K562 (cell line): ENCODE results near the gene COPA. TPM values are rescaled to one million over a fixed set of nuclear protein-coding genes. Genes with fewer than 3 reads are reported as not detected.

ENCODE experiments used
- DPF2 ChIP-seq: fragments of 450-650 bp; IDR thresholded peaks from 2 replicates; pipeline ENCODE4 v1.6.1; 2016
- FOXP1 ChIP-seq: sonication (generic); formaldehyde crosslinking; IDR thresholded peaks from 2 replicates; pipeline ENCODE4 v1.8.0; 2022; ENCODE audit warnings: mild to moderate bottlenecking, missing genetic modification reagents
- GTF2F1 ChIP-seq: IDR thresholded peaks from 2 replicates; pipeline ENCODE4 v1.6.1; 2011; ENCODE audit warnings: low read depth, low read length, improper control_type of control experiment
- HDAC2 ChIP-seq: fragments of 450-650 bp; IDR thresholded peaks from 2 replicates; pipeline ENCODE4 v1.6.1; 2016; ENCODE audit warnings: mild to moderate bottlenecking
- HDAC8 ChIP-seq: fragments of 450-650 bp; IDR thresholded peaks from 2 replicates; pipeline ENCODE4 v1.6.1; 2016; ENCODE audit warnings: mild to moderate bottlenecking, missing genetic modification characterization, moderate library complexity, missing compliant biosample characterization
- MAFG ChIP-seq: fragments of 450-650 bp; conservative IDR thresholded peaks from 2 replicates; pipeline ENCODE4 v1.6.1; 2016; ENCODE audit warnings: missing genetic modification characterization, missing compliant biosample characterization
- NFIX ChIP-seq: fragments of 250-450 bp; sonication (Bioruptor Pico); IDR thresholded peaks from 2 replicates; pipeline ENCODE4 v1.4.0; 2020; ENCODE audit warnings: low read depth, mild to moderate bottlenecking, moderate library complexity
- POLR2AphosphoS2 ChIP-seq: IDR thresholded peaks from 2 replicates; pipeline ENCODE4 v1.6.1; 2012; ENCODE audit warnings: low read length, improper control_type of control experiment
- RBM39 ChIP-seq: fragments of 200-400 bp; formaldehyde crosslinking; optimal IDR thresholded peaks from 2 replicates; pipeline ENCODE3; 2018; ENCODE audit warnings: low read depth, low read length
- SMARCA5 ChIP-seq: fragments of 450-650 bp; IDR thresholded peaks from 2 replicates; pipeline ENCODE4 v1.6.1; 2016
- SRSF1 ChIP-seq: fragments of 200-400 bp; formaldehyde crosslinking; IDR thresholded peaks from 2 replicates; pipeline ENCODE4 v1.6.1; 2017; ENCODE audit warnings: mild to moderate bottlenecking, low read depth, low read length, moderate library complexity
- TBL1XR1 ChIP-seq, 2 experiments: IDR thresholded peaks; 2 replicates each; pipeline ENCODE4 v1.6.1; 2012; ENCODE audit warnings: improper control_type of control experiment in 2 of 2, low read length in 2 of 2, mild to moderate bottlenecking in 1 of 2
- ZNF124 ChIP-seq: sonication (generic); formaldehyde crosslinking; IDR thresholded peaks from 2 replicates; pipeline ENCODE4 v1.8.1; 2022; ENCODE audit warnings: missing genetic modification reagents
- ZNF436 ChIP-seq: fragments of 250-450, 450-650 bp; sonication (Bioruptor Pico); formaldehyde crosslinking; IDR thresholded peaks from 2 replicates; pipeline ENCODE4 v1.7.0; 2020; ENCODE audit warnings: mild to moderate bottlenecking
- polyA plus RNA-seq, 8 experiments: library from polyadenylated mRNA; depleted of rRNA in 4 of 8; stranded (reverse) in 5 of 8; unstranded in 3 of 8; fragments of >200 nt; fragmentation: Nextera tagmentation in 2 of 8; fragmentation: Illumina TruSeq in 1 of 8; extraction: Ambion mirVana in 2 of 8; extraction: Trizol in 1 of 8; gene quantifications; 2 replicates each; pipeline versions ENCODE4 v1.2.1 to v1.2.3, GENCODE V29; 2011 to 2014; ENCODE audit warnings: inconsistent platforms in 1 of 8, missing spikeins in 1 of 8
- total RNA-seq, 7 experiments: library from RNA; depleted of rRNA in 6 of 7; stranded (reverse); fragments of >200 nt in 6 of 7; fragmentation: Illumina TruSeq in 2 of 7; extraction: Trizol in 2 of 7; gene quantifications; 2 replicates each; pipeline versions ENCODE4 v1.2.1 to v1.2.3, GENCODE V29; 2011 to 2021; ENCODE audit warnings: low replicate concordance in 1 of 7
- TF ChIP-seq, protein P1 (sequence below), 2 experiments: fragments of 450-650 bp; IDR thresholded peaks; 2 replicates each; pipeline ENCODE4 v1.6.1; 2016
- TF ChIP-seq, protein P2 (sequence below): fragments of 250-450 bp; sonication (Bioruptor Pico); IDR thresholded peaks from 2 replicates; pipeline ENCODE4 v1.8.0; 2021; ENCODE audit warnings: mild to moderate bottlenecking, moderate library complexity
- TF ChIP-seq, protein P3 (sequence below): IDR thresholded peaks from 3 replicates; pipeline ENCODE4 v1.6.1; 2011; ENCODE audit warnings: borderline replicate concordance, mild to moderate bottlenecking, moderate library complexity; ENCODE audit not compliant: insufficient read length; ENCODE audit errors: extremely low read depth
- TF ChIP-seq, protein P4 (sequence below): IDR thresholded peaks from 2 replicates; pipeline ENCODE4 v1.6.1; 2014; ENCODE audit warnings: antibody characterized with exemption
- TF ChIP-seq, protein P5 (sequence below): IDR thresholded peaks from 2 replicates; pipeline ENCODE4 v1.6.1; 2011; ENCODE audit warnings: borderline replicate concordance, low read depth, mild to moderate bottlenecking, moderate library complexity, low read length; ENCODE audit not compliant: insufficient read depth, poor library complexity, severe bottlenecking

Gene COPA
- total and polyA plus RNA-seq, 9 of the 15 experiments (the other 6 are each of a cell fraction or from before 2014, with no cell fraction given) = 49.8 to 222 (median 110) TPM

DNA sequence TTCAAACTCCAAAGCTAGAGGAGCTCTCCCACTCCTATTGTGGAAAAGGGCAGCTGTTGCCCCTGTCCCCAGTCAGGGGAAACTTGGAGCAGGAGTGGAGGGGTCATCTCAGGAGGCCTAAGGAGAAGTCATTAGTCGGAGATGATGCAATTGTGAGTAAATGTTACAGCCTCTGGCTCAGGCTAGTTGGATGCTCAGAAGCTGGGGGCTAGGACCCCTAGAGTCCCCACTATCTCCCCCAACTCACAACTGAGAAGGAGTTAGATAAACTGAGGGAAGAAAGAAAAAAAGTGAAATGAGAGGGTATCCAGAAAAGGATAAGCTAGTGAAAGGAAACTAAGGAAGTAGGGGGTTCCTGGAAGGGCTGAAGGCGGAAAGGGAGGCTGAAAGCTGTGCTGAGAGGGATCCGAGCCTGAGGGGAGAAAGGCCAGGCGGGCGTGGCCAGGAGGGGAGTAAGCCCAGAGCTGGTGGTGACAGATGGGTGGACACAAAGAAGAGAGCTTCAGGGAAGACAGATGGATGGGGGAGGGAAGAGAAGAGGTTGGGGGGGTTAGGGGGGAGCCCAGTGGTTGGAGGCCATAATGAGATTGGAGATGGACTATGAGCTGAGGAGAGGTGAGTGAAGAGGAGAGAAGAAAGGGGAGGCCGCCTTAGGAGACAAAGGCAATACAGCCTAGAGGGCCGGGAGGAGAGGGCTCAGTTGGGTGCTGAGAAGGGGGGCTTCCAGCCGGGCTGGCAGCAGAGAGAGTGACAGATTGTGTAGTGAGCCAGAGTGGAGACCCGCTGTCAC, 19.3 kb upstream of the COPA start (continued):
- TF ChIP-seq MAFG (tag) = no peak
- TF ChIP-seq, protein P1, sequence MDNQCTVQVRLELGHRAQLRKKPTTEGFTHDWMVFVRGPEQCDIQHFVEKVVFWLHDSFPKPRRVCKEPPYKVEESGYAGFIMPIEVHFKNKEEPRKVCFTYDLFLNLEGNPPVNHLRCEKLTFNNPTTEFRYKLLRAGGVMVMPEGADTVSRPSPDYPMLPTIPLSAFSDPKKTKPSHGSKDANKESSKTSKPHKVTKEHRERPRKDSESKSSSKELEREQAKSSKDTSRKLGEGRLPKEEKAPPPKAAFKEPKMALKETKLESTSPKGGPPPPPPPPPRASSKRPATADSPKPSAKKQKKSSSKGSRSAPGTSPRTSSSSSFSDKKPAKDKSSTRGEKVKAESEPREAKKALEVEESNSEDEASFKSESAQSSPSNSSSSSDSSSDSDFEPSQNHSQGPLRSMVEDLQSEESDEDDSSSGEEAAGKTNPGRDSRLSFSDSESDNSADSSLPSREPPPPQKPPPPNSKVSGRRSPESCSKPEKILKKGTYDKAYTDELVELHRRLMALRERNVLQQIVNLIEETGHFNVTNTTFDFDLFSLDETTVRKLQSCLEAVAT (IDR thresholded peaks at IDR 0.05) = peak in 1 of 2 experiments; percentile 39; a peak in 1 of 4 replicates
- TF ChIP-seq SMARCA5 = no peak
- no peak for TF ChIP-seq RBM39
- TF ChIP-seq, protein P2, sequence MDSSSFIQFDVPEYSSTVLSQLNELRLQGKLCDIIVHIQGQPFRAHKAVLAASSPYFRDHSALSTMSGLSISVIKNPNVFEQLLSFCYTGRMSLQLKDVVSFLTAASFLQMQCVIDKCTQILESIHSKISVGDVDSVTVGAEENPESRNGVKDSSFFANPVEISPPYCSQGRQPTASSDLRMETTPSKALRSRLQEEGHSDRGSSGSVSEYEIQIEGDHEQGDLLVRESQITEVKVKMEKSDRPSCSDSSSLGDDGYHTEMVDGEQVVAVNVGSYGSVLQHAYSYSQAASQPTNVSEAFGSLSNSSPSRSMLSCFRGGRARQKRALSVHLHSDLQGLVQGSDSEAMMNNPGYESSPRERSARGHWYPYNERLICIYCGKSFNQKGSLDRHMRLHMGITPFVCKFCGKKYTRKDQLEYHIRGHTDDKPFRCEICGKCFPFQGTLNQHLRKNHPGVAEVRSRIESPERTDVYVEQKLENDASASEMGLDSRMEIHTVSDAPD (CRISPR knock-in tag) = no peak
- peak; percentile 86; the same call in 1 of the 2 replicates for TF ChIP-seq HDAC2
- TF ChIP-seq HDAC8 (tag) = no peak; the same call in 1 of the 2 replicates
- 0 out of 4 replicates have a peak, but pooled peaks of 1 of the 2 experiments have one; percentile 28 for TF ChIP-seq TBL1XR1 (IDR thresholded peaks at IDR 0.05; ENCODE audit: low read length in 2 of 2)
- TF ChIP-seq, protein P3, sequence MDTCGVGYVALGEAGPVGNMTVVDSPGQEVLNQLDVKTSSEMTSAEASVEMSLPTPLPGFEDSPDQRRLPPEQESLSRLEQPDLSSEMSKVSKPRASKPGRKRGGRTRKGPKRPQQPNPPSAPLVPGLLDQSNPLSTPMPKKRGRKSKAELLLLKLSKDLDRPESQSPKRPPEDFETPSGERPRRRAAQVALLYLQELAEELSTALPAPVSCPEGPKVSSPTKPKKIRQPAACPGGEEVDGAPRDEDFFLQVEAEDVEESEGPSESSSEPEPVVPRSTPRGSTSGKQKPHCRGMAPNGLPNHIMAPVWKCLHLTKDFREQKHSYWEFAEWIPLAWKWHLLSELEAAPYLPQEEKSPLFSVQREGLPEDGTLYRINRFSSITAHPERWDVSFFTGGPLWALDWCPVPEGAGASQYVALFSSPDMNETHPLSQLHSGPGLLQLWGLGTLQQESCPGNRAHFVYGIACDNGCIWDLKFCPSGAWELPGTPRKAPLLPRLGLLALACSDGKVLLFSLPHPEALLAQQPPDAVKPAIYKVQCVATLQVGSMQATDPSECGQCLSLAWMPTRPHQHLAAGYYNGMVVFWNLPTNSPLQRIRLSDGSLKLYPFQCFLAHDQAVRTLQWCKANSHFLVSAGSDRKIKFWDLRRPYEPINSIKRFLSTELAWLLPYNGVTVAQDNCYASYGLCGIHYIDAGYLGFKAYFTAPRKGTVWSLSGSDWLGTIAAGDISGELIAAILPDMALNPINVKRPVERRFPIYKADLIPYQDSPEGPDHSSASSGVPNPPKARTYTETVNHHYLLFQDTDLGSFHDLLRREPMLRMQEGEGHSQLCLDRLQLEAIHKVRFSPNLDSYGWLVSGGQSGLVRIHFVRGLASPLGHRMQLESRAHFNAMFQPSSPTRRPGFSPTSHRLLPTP = no peak
- TF ChIP-seq ZNF124 (CRISPR knock-in tag) = no peak
- TF ChIP-seq SRSF1 = no peak
- TF ChIP-seq DPF2 = peak; percentile 88
- TF ChIP-seq FOXP1 (CRISPR knock-in tag) = no peak
- TF ChIP-seq NFIX = no peak
- no peak for TF ChIP-seq ZNF436 (CRISPR knock-in tag)
- no peak for TF ChIP-seq GTF2F1
- TF ChIP-seq, protein P4, sequence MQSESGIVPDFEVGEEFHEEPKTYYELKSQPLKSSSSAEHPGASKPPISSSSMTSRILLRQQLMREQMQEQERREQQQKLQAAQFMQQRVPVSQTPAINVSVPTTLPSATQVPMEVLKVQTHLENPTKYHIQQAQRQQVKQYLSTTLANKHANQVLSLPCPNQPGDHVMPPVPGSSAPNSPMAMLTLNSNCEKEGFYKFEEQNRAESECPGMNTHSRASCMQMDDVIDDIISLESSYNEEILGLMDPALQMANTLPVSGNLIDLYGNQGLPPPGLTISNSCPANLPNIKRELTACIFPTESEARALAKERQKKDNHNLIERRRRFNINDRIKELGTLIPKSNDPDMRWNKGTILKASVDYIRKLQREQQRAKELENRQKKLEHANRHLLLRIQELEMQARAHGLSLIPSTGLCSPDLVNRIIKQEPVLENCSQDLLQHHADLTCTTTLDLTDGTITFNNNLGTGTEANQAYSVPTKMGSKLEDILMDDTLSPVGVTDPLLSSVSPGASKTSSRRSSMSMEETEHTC = no peak
- TF ChIP-seq, protein P5, sequence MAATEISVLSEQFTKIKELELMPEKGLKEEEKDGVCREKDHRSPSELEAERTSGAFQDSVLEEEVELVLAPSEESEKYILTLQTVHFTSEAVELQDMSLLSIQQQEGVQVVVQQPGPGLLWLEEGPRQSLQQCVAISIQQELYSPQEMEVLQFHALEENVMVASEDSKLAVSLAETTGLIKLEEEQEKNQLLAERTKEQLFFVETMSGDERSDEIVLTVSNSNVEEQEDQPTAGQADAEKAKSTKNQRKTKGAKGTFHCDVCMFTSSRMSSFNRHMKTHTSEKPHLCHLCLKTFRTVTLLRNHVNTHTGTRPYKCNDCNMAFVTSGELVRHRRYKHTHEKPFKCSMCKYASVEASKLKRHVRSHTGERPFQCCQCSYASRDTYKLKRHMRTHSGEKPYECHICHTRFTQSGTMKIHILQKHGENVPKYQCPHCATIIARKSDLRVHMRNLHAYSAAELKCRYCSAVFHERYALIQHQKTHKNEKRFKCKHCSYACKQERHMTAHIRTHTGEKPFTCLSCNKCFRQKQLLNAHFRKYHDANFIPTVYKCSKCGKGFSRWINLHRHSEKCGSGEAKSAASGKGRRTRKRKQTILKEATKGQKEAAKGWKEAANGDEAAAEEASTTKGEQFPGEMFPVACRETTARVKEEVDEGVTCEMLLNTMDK = no peak
- TF ChIP-seq POLR2AphosphoS2 = no peak
